Activated T-cell treated with anti-CD3 and anti-CD28 coated beads, Interleukin-2, amount 50 U/mL, for 72 hours (primary cell): ENCODE data around the gene CACNA1C. TPM values are rescaled to one million over a fixed set of nuclear protein-coding genes. Genes with fewer than 3 reads are reported as not detected.

Source experiments
- ATAC-seq, 2 donors: fragments of 150-1000 bp; cut with Tn5 transposase; replicated peaks in 1 of 2; 2 replicates each; pipeline ENCODE4 v1.10.0; 2021; ENCODE audit warnings: moderate library complexity in 2 of 2, mild to moderate bottlenecking in 1 of 2
- DNase-seq, 2 donors: peaks; one replicate each; pipeline ENCODE4 v3.0.0; 2021 to 2022; ENCODE audit warnings: mixed read lengths in 1 of 2
- H3K27ac Mint-ChIP-seq: one replicate; pipeline ENCODE4 v1.8.0; 2022; ENCODE audit warnings: mild to moderate bottlenecking, moderate library complexity, mixed read lengths
- H3K27me3 Mint-ChIP-seq: one replicate; pipeline ENCODE4 v1.8.0; 2022; ENCODE audit warnings: low read depth, mixed read lengths
- H3K36me3 Mint-ChIP-seq, 2 donors: one replicate each; pipeline ENCODE4 v1.8.0; 2022; ENCODE audit warnings: mixed read lengths in 2 of 2, mild to moderate bottlenecking in 1 of 2; ENCODE audit not compliant: insufficient read depth in 2 of 2
- H3K4me1 Mint-ChIP-seq: one replicate; pipeline ENCODE4 v1.8.0; 2022; ENCODE audit warnings: low read depth, mixed read lengths
- H3K4me3 Mint-ChIP-seq, 2 donors: one replicate each; pipeline ENCODE4 v1.8.0; 2022; ENCODE audit warnings: mild to moderate bottlenecking in 2 of 2, mixed read lengths in 2 of 2, moderate library complexity in 2 of 2
- H3K9me3 Mint-ChIP-seq, 2 donors: one replicate each; pipeline ENCODE4 v1.8.0; 2022; ENCODE audit warnings: mixed read lengths in 2 of 2
- total RNA-seq, 2 donors: library from RNA; stranded (reverse); gene quantifications; one replicate each; pipeline ENCODE4 v1.2.3, GENCODE V29; 2022

The CACNA1C gene
- total RNA-seq, 2 donors from 2014 or later: 0.14 to 0.21 TPM

DNA sequence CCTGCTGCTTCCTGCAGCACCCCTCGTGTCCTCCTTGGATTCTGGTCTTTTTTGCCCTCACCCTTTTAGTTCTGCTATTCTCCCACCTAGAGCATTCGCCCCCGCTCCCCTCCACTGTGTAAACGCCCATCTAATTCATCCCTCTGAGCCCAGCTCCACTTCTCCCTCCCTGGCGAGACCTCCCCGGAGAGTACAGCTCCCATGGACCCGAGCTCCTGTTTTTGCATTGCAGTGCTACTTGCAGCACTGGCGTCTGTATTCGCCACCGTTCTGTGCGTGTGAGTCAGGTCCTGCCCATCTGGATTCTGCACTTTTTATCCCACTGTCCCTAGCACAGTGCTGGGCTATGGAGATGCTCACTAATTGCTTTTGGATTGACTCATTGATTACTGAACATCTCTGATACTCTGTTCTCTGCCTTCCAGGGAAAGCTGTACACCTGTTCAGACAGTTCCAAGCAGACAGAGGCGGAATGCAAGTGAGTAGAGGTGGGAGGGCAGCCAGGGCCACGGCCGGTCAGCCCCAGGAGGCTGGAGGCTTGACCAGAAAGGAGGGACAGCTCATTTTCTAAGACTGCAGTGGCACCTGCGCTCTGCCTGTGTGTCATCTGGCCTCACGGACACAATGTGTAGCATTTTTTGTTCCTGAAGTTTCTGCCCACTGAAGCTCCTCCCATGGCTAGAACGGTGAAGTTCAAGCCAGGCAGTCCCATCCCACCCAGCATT lies 553.6 kb downstream of the CACNA1C start:
- no peak overlapping the region for H3K4me3 Mint-ChIP-seq
- H3K4me1 Mint-ChIP-seq: peaks cover 12% of the 10 kb centered on the region
- H3K27me3 Mint-ChIP-seq: peaks cover 40% of the 10 kb centered on the region
- ATAC-seq (no peak), DNase-seq (no peak)
- no peaks in the 10 kb centered on the region for H3K9me3 Mint-ChIP-seq
- no peaks in the 10 kb centered on the region for H3K36me3 Mint-ChIP-seq
- H3K27ac Mint-ChIP-seq: no peak overlapping the region

GRCh38 chr12:2607881-2608607 lies 555.3 kb downstream of the CACNA1C start:
- ATAC-seq (no peak), DNase-seq (no peak)
- Mint-ChIP-seq H3K36me3 (no peaks in the 10 kb centered on the region), H3K4me1 (peaks cover 13% of the 10 kb centered on the region), H3K27ac (no peak overlapping the region), H3K4me3 (no peak overlapping the region), H3K9me3 (no peaks in the 10 kb centered on the region), H3K27me3 (peaks cover 54% of the 10 kb centered on the region)

- ATAC-seq (no peak), DNase-seq (no peak)
- Mint-ChIP-seq H3K36me3 (no peaks in the 10 kb centered on the region), H3K27ac (no peak overlapping the region), H3K4me3 (no peak overlapping the region), H3K4me1 (peaks cover 19% of the 10 kb centered on the region), H3K9me3 (no peaks in the 10 kb centered on the region), H3K27me3 (peaks cover 55% of the 10 kb centered on the region)
Observed at GRCh38 chr12:2608608-2608945, 555.8 kb downstream of the CACNA1C start.

DNA sequence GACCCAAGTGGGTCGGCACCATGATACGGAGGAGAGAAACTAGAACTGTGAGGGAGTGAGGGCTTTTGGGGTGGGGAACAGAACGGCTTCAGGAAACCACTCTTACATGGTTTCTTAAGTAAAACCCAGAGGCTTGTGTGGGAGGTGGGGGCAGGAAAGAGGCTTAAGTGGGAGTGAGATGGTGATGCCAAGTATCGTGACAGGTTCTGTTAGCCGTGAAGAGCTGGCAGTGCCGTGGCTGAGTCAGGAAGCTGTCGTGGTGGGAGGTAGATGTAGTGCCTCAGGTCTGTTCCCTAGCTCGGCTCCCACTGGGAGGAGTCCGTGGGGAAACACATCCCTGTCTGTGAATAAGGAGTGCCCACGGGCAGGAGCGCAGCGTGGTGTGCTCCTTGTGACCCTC lies 556.2 kb downstream of the CACNA1C start:
- no peak overlapping the region for H3K4me3 Mint-ChIP-seq
- ATAC-seq (no peak), DNase-seq (peak in 1 of 2 donors; percentile 27)
- H3K9me3 Mint-ChIP-seq: no peaks in the 10 kb centered on the region
- H3K27me3 Mint-ChIP-seq: peaks cover 59% of the 10 kb centered on the region
- no peak overlapping the region for H3K27ac Mint-ChIP-seq
- no peaks in the 10 kb centered on the region for H3K36me3 Mint-ChIP-seq
- H3K4me1 Mint-ChIP-seq: peaks cover 23% of the 10 kb centered on the region

DNA sequence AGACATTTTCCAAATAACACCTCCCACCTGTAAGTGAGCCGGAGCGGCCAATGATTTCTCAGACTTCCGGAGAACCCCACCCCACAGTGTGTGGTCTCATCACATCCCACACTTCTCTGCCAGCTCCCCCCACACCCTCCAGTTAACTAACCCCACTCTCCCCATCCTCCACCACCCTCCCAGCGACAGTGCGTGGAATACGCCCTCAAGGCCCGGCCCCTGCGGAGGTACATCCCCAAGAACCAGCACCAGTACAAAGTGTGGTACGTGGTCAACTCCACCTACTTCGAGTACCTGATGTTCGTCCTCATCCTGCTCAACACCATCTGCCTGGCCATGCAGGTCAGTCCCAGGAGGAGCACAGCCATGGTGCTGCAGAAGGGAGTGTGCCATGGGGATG lies 557.6 kb downstream of the CACNA1C start:
- ATAC-seq (no peak), DNase-seq (no peak)
- H3K27ac Mint-ChIP-seq: no peak overlapping the region
- no peaks in the 10 kb centered on the region for H3K36me3 Mint-ChIP-seq
- no peaks in the 10 kb centered on the region for H3K9me3 Mint-ChIP-seq
- H3K4me3 Mint-ChIP-seq: no peak overlapping the region
- peaks cover 71% of the 10 kb centered on the region for H3K27me3 Mint-ChIP-seq
- H3K4me1 Mint-ChIP-seq: peaks cover 37% of the 10 kb centered on the region

DNA sequence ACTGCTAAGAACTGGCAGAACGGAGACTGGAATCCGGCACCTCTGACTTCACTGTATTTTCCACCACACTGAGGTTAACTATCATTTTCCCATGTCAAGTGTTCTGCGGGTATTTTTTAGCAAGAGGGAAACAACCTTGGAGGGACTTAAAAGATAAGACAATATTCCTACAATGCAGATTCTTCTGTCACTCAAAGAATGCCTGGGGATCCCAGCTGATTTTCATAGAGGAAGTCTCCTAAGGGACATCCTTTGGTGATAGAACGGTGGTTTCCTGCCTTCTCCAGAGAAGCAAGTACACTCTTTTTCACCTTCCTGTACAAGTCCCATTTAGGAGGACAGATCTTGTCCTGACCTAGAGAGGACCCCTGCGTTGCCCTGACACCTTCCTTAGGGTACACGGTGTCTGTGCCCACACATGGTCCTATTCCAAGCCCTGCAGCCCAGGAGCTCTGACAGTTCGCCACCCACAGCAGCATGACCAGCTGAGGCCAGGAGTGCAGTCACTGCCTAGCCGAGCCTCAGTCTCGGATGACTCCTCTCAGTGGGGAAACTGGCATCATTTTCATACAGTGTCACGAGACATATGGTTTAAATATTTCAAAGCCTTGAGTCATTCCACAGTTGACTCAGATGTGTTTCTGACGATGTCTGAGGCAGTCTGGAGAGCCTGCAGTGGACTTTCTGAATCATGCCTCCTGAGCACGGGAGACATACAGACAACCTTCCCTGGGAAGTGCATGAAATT lies 560.7 kb downstream of the CACNA1C start:
- Mint-ChIP-seq H3K36me3 (no peaks in the 10 kb centered on the region), H3K27ac (peak overlapping the region; percentile 10), H3K4me3 (peak overlapping the region; percentile 55 to 56), H3K4me1 (peaks cover 46% of the 10 kb centered on the region), H3K27me3 (peaks cover 77% of the 10 kb centered on the region), H3K9me3 (no peaks in the 10 kb centered on the region)
- ATAC-seq: peak; percentile 98
- DNase-seq: peak; percentile 74 to 79

GRCh38 chr12:2614341-2614740 lies 561.6 kb downstream of the CACNA1C start:
- Mint-ChIP-seq H3K27ac (peak overlapping the region; percentile 10), H3K27me3 (peaks cover 68% of the 10 kb centered on the region)
- ATAC-seq: no peak

GRCh38 chr12:2615665-2616402 lies 563.0 kb downstream of the CACNA1C start:
- peak in 1 of 2 donors; percentile 26 for DNase-seq
- Mint-ChIP-seq H3K27me3 (peaks cover 53% of the 10 kb centered on the region), H3K4me1 (peaks cover 34% of the 10 kb centered on the region)

More at GRCh38 chr12:2614341-2614740, 561.6 kb downstream of the CACNA1C start:
- peaks cover 38% of the 10 kb centered on the region for H3K4me1 Mint-ChIP-seq
- H3K9me3 Mint-ChIP-seq: no peaks in the 10 kb centered on the region
- DNase-seq: no peak
- H3K4me3 Mint-ChIP-seq: peak overlapping the region in 1 of 2 donors; percentile 55
- no peaks in the 10 kb centered on the region for H3K36me3 Mint-ChIP-seq

GRCh38 chr12:2616763-2617162 lies 564.0 kb downstream of the CACNA1C start:
- Mint-ChIP-seq H3K4me3 (no peak overlapping the region), H3K27me3 (peaks cover 51% of the 10 kb centered on the region), H3K4me1 (peaks cover 34% of the 10 kb centered on the region), H3K9me3 (no peaks in the 10 kb centered on the region), H3K36me3 (no peaks in the 10 kb centered on the region), H3K27ac (no peak overlapping the region)
- DNase-seq: no peak
- no peak for ATAC-seq

More at GRCh38 chr12:2615665-2616402, 563.0 kb downstream of the CACNA1C start:
- Mint-ChIP-seq H3K4me3 (no peak overlapping the region), H3K27ac (no peak overlapping the region), H3K36me3 (no peaks in the 10 kb centered on the region), H3K9me3 (no peaks in the 10 kb centered on the region)
- ATAC-seq: no peak

DNA sequence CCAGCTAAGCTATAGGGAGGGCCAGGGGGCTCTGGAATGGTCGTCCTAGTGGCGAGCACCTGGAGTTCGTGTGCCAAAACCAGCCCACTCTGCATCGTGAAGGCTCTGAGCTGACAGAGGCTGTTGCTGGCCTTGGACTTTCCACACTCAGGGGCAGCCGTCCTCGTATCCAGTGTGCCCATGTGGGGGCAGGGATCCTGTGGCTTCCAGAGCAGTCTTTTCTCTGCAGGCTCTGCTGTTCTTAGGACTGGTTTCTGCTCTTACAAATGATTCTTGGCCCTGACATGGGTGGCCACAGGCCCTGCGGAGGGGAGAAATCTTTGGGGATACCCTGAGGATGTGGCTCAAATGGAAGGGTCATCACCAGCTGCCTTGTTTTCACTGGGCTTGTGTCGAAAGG lies 564.6 kb downstream of the CACNA1C start:
- peaks cover 47% of the 10 kb centered on the region for H3K27me3 Mint-ChIP-seq
- no peak overlapping the region for H3K27ac Mint-ChIP-seq
- H3K9me3 Mint-ChIP-seq: no peaks in the 10 kb centered on the region
- peaks cover 34% of the 10 kb centered on the region for H3K4me1 Mint-ChIP-seq
- H3K4me3 Mint-ChIP-seq: no peak overlapping the region
- no peak for ATAC-seq
- H3K36me3 Mint-ChIP-seq: no peaks in the 10 kb centered on the region
- DNase-seq: no peak

DNA sequence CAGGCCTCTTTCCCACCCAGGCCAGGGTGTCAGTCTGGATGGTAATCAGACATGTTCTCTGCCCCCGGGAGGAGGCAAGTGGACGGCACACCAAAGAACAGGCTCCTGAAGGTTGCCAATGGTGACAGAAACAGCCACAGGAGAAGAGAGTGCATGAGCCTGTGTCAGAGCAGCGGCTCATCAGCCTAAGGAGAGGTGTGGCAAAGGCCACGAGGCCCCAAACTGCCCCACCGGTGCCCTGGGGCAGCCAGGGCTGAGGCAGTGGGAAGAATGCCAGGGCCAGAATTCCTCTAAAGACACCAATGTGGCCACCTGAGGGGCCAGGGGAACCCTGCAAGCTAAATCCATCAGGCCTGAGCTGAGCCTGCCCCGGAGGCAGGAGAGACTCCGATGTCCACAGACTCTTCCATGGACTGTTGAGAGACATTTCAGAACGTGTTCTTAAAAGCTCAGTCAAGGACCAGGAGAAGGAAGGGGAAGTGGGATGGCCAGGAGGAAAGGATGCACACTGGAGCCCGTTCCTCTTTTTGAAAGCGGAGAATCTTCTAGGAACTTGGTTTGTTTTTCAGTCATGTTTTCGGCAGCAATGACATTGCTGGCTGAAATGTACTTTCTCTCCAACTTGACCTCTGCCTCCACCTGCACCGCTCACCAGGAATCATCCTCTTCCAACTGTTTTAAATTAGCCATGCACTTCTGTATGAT lies 565.7 kb downstream of the CACNA1C start:
- H3K4me3 Mint-ChIP-seq: no peak overlapping the region
- H3K27ac Mint-ChIP-seq: no peak overlapping the region
- H3K4me1 Mint-ChIP-seq: peaks cover 29% of the 10 kb centered on the region
- no peaks in the 10 kb centered on the region for H3K36me3 Mint-ChIP-seq
- no peak for ATAC-seq
- no peaks in the 10 kb centered on the region for H3K9me3 Mint-ChIP-seq
- peaks cover 46% of the 10 kb centered on the region for H3K27me3 Mint-ChIP-seq
- DNase-seq: no peak

DNA sequence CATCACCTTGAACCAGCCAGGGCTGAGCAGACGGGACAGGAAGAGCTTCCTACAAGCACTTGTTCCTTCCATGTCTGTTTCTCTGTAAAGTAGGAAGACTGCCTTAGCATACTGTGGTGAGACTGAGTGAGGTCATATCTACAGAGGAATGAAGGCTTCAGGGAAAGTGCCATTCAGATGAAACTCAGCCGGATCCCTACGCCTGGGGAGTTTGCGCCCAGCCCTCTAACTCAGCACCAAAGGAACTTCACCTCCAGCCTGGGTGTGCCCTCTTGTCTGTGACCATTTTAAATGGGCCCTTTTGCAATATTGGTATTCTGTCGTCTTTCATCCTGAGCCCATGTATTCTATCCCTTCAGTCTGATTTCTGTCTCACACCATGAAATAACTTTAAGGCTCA lies 566.3 kb downstream of the CACNA1C start:
- Mint-ChIP-seq H3K4me1 (peaks cover 22% of the 10 kb centered on the region), H3K4me3 (no peak overlapping the region), H3K36me3 (no peaks in the 10 kb centered on the region), H3K27me3 (peaks cover 42% of the 10 kb centered on the region), H3K27ac (no peak overlapping the region), H3K9me3 (no peaks in the 10 kb centered on the region)
- DNase-seq: no peak
- no peak for ATAC-seq
